Panc1 (cell line): ENCODE data around the gene CDIP1. TPM values are rescaled to one million over a fixed set of nuclear protein-coding genes. Genes with fewer than 3 reads are reported as not detected.

Source experiments
- ATAC-seq: fragments of 200-7000 bp; cut with Tn5 transposase; 2 replicates; pipeline ENCODE4 v1.9.1; 2020; ENCODE audit warnings: mild to moderate bottlenecking, moderate library complexity
- BruUV-seq: library from RNA; stranded (reverse); fragments of 400-500 nt; replicated peaks from 2 replicates; lab custom pipeline; 2021; lab: Mats Ljungman, UMichigan
- CTCF ChIA-PET: fragments of 300-600 bp; sonication (Branson Sonifier 250); formaldehyde crosslinking; loops from one replicate; lab custom pipeline; 2022; ENCODE audit warnings: antibody characterized with exemption; lab: Charles Lee
- POLR2A ChIA-PET: fragments of 300-600 bp; sonication (Branson Sonifier 250); formaldehyde crosslinking; loops from one replicate; lab custom pipeline; 2022; ENCODE audit warnings: antibody characterized with exemption; lab: Charles Lee
- DNase-seq: peaks from one replicate; pipeline ENCODE4 v3.0.0-alpha.2; 2010; ENCODE audit warnings: low read depth, low spot score
- H3K27ac ChIP-seq: 2 replicates; pipeline ENCODE4 v1.5.1; 2011; ENCODE audit warnings: mild to moderate bottlenecking, low read length, inconsistent platforms
- H3K27me3 ChIP-seq: fragments of 200-500 bp; sonication (Bioruptor generic); 2 replicates; pipeline ENCODE4 v1.6.0; 2014; ENCODE audit warnings: low read length, inconsistent platforms; ENCODE audit not compliant: control insufficient read depth, insufficient read depth
- H3K36me3 ChIP-seq: fragments of 200-500 bp; sonication (Bioruptor generic); 2 replicates; pipeline ENCODE4 v1.5.1; 2014; ENCODE audit warnings: inconsistent platforms, mild to moderate bottlenecking, low read length, moderate library complexity; ENCODE audit not compliant: control insufficient read depth, insufficient read depth
- H3K4me1 ChIP-seq: 2 replicates; pipeline ENCODE4 v1.5.1; 2011; ENCODE audit warnings: inconsistent platforms, mild to moderate bottlenecking, low read length, moderate library complexity; ENCODE audit not compliant: control insufficient read depth, insufficient read depth
- H3K4me3 ChIP-seq, 2 experiments: 2 replicates each; pipeline ENCODE4 v1.5.1; 2011 to 2012; ENCODE audit warnings: low read depth in 2 of 2, low read length in 2 of 2, mild to moderate bottlenecking in 2 of 2, inconsistent platforms in 1 of 2, moderate library complexity in 1 of 2
- H3K9me3 ChIP-seq: fragments of 200-500 bp; sonication (Bioruptor generic); 2 replicates; pipeline ENCODE4 v1.5.1; 2014; ENCODE audit warnings: low read depth, mild to moderate bottlenecking, inconsistent platforms, low read length, moderate library complexity; ENCODE audit not compliant: control insufficient read depth, insufficient read depth
- CTCF ChIP-seq: fragments of 450-650 bp; IDR thresholded peaks from 2 replicates; pipeline ENCODE4 v1.5.1; 2017; ENCODE audit warnings: mild to moderate bottlenecking
- POLR2AphosphoS5 ChIP-seq: IDR thresholded peaks from 2 replicates; pipeline ENCODE4 v1.6.1; 2012; ENCODE audit warnings: mild to moderate bottlenecking, low read depth, low read length, moderate library complexity
- REST ChIP-seq, 2 experiments: IDR thresholded peaks; 2 replicates each; pipeline ENCODE4 v1.6.1; 2011 to 2012; ENCODE audit warnings: low read depth in 2 of 2, control low read depth in 1 of 2, low read length in 1 of 2, mild to moderate bottlenecking in 1 of 2, moderate library complexity in 1 of 2; ENCODE audit not compliant: insufficient read depth in 1 of 2
- SIN3A ChIP-seq: IDR thresholded peaks from 2 replicates; pipeline ENCODE4 v1.6.1; 2012; ENCODE audit warnings: low read depth, mild to moderate bottlenecking, low read length, moderate library complexity, borderline replicate concordance; ENCODE audit not compliant: insufficient read depth
- TCF7L2 ChIP-seq: IDR thresholded peaks from 2 replicates; pipeline ENCODE4 v1.6.1; 2011; ENCODE audit warnings: mild to moderate bottlenecking, low read depth, low read length, inconsistent platforms
- in situ Hi-C: cut with HindIII; loops from 2 replicates; pipeline ENCODE4 v1.10.0; 2016; ENCODE audit warnings: low sequenced_read_pairs, low pct_unique_long_range_greater_than_20kb
- intact Hi-C: fragments of 100-400 bp; cut with micrococcal nuclease; formaldehyde crosslinking; loops from one replicate; pipeline ENCODE4 v1.10.0; 2022; ENCODE audit not compliant: unreplicated experiment
- total RNA-seq: library from RNA; stranded (reverse); gene quantifications from one replicate; pipeline ENCODE4 v1.2.1, GENCODE V29; 2021; ENCODE audit not compliant: unreplicated experiment

Gene CDIP1
- total RNA-seq, 1 experiment from 2014 or later = 26.8 TPM

- Histone ChIP-seq H3K4me1 (no peaks in the 10 kb centered on the region), H3K36me3 (no peaks in the 10 kb centered on the region), H3K27ac (no peak overlapping the region), H3K9me3 (no peaks in the 10 kb centered on the region), H3K27me3 (no peaks in the 10 kb centered on the region), H3K4me3 (no peak overlapping the region)
- CTCF ChIA-PET = no interaction called here
- intact Hi-C loops = no loop called here
- in situ Hi-C loops = no loop called here
- no peak for ATAC-seq
- POLR2A ChIA-PET = no interaction called here
- DNase-seq = no peak
- BruUV-seq = no TSS peak
- TF ChIP-seq SIN3A (no peak), CTCF (no peak), TCF7L2 (no peak), POLR2AphosphoS5 (no peak), REST (IDR thresholded peaks at IDR 0.05; ENCODE audit: insufficient read depth in 1 of 2, low read depth in 2 of 2, low read length in 1 of 2) (no peak)
These were observed 17.7 kb downstream of the CDIP1 start for GRCh38 chr16:4520913-4521312.

GRCh38 chr16:4519274-4520058, 19.1 kb downstream of the CDIP1 start:
- POLR2A ChIA-PET = no interaction called here
- CTCF ChIA-PET = no interaction called here
- no TSS peak for BruUV-seq
- Histone ChIP-seq H3K4me1 (no peaks in the 10 kb centered on the region), H3K36me3 (no peaks in the 10 kb centered on the region), H3K27ac (no peak overlapping the region), H3K4me3 (no peak overlapping the region), H3K9me3 (no peaks in the 10 kb centered on the region), H3K27me3 (no peaks in the 10 kb centered on the region)
- ATAC-seq (no peak), DNase-seq (no peak)
- in situ Hi-C loops (no loop called here), intact Hi-C loops (loop anchor here (5.0 kb wide), 1 partner anchor 68 kb away; no protein-coding TSS in a partner anchor)
- TF ChIP-seq TCF7L2 = no peak
- TF ChIP-seq CTCF = no peak
- no peak for TF ChIP-seq REST (IDR thresholded peaks at IDR 0.05; ENCODE audit: insufficient read depth in 1 of 2, low read depth in 2 of 2, low read length in 1 of 2)
- no peak for TF ChIP-seq POLR2AphosphoS5
